CD14-positive monocyte (primary cell): ENCODE measurements around the gene CASQ1. TPM values are rescaled to one million over a fixed set of nuclear protein-coding genes. Genes with fewer than 3 reads are reported as not detected.

ENCODE experiments used
- DNase-seq, 3 donors: peaks; one replicate each; pipeline ENCODE4 v3.0.0-alpha.2; 2011 to 2022
- H2AFZ ChIP-seq: 2 replicates; pipeline ENCODE4 v1.6.0; 2012; ENCODE audit warnings: mild to moderate bottlenecking, low read depth, low read length, inconsistent platforms; ENCODE audit not compliant: insufficient read depth, poor library complexity, severe bottlenecking
- H3K27ac ChIP-seq, 2 donors: 1 replicate in 1 of 2; 2 replicates in 1 of 2; pipeline ENCODE4 v1.5.1; 2012 to 2013; ENCODE audit warnings: low read length in 2 of 2, control low read depth in 1 of 2, inconsistent platforms in 1 of 2, low read depth in 1 of 2, mild to moderate bottlenecking in 1 of 2
- H3K27me3 ChIP-seq, 2 donors: one replicate each; pipeline versions ENCODE4 v1.6.0 to v1.6.1; 2011 to 2013; ENCODE audit warnings: low read length in 2 of 2; ENCODE audit not compliant: control insufficient read depth in 2 of 2, insufficient read depth in 2 of 2
- H3K36me3 ChIP-seq, 2 donors: replicated peaks in 1 of 2; 1 replicate in 1 of 2; 2 replicates in 1 of 2; pipeline versions ENCODE4 v1.5.1 to v1.6.1; 2012 to 2013; ENCODE audit warnings: low read length in 2 of 2, control low read depth in 1 of 2, inconsistent platforms in 1 of 2, mild to moderate bottlenecking in 1 of 2; ENCODE audit not compliant: insufficient read depth in 2 of 2, control insufficient read depth in 1 of 2
- H3K4me1 ChIP-seq, 2 donors: 1 replicate in 1 of 2; 2 replicates in 1 of 2; pipeline versions ENCODE4 v1.5.1 to v1.6.1; 2012 to 2013; ENCODE audit warnings: low read length in 2 of 2, control low read depth in 1 of 2, inconsistent platforms in 1 of 2, mild to moderate bottlenecking in 1 of 2, moderate library complexity in 1 of 2; ENCODE audit not compliant: insufficient read depth in 2 of 2, control insufficient read depth in 1 of 2
- H3K4me2 ChIP-seq: replicated peaks from 2 replicates; pipeline ENCODE3; 2012; ENCODE audit warnings: low read length, moderate library complexity, mild to moderate bottlenecking; ENCODE audit not compliant: poor library complexity, severe bottlenecking; ENCODE audit errors: extremely low read depth
- H3K4me3 ChIP-seq, 3 experiments: fragments of 200-600 bp in 1 of 3; sonication (generic) in 1 of 3; replicated peaks in 1 of 3; 1 replicate in 2 of 3; 2 replicates in 1 of 3; pipeline ENCODE4 v1.5.1; 2011 to 2013; ENCODE audit warnings: low read length in 3 of 3, mild to moderate bottlenecking in 3 of 3, control low read depth in 2 of 3, low read depth in 2 of 3, inconsistent platforms in 1 of 3, moderate library complexity in 1 of 3
- H3K79me2 ChIP-seq: 2 replicates; pipeline ENCODE4 v1.6.0; 2012; ENCODE audit warnings: mild to moderate bottlenecking, control low read depth, inconsistent platforms, low read length, moderate library complexity; ENCODE audit not compliant: insufficient read depth
- H3K9ac ChIP-seq: 2 replicates; pipeline ENCODE4 v1.6.0; 2017; ENCODE audit warnings: low read length, mild to moderate bottlenecking; ENCODE audit not compliant: insufficient read depth, poor library complexity, severe bottlenecking
- H3K9me3 ChIP-seq, 2 donors: replicated peaks in 1 of 2; 1 replicate in 1 of 2; 2 replicates in 1 of 2; pipeline versions ENCODE4 v1.5.1 to v1.6.1; 2012 to 2013; ENCODE audit warnings: low read length in 2 of 2, control low read depth in 1 of 2; ENCODE audit not compliant: control insufficient read depth in 1 of 2, insufficient read depth in 1 of 2
- H4K20me1 ChIP-seq: 2 replicates; pipeline ENCODE4 v1.6.0; 2012; ENCODE audit warnings: mild to moderate bottlenecking, low read length, control low read depth, moderate library complexity; ENCODE audit not compliant: insufficient read depth
- H3K27ac Mint-ChIP-seq, 7 donors: one replicate each; pipeline ENCODE4 v1.8.0; 2020; ENCODE audit warnings: mild to moderate bottlenecking in 7 of 7, mixed read lengths in 7 of 7, moderate library complexity in 6 of 7, inconsistent platforms in 2 of 7
- H3K27me3 Mint-ChIP-seq, 3 donors: one replicate each; pipeline ENCODE4 v1.8.0; 2021 to 2022; ENCODE audit warnings: low read depth in 3 of 3, mild to moderate bottlenecking in 3 of 3, mixed read lengths in 3 of 3, moderate library complexity in 3 of 3, inconsistent platforms in 1 of 3
- H3K36me3 Mint-ChIP-seq, 2 donors: one replicate each; pipeline ENCODE4 v1.8.0; 2020; ENCODE audit warnings: mixed read lengths in 2 of 2, inconsistent platforms in 1 of 2, mild to moderate bottlenecking in 1 of 2
- H3K4me1 Mint-ChIP-seq: one replicate; pipeline ENCODE4 v1.8.0; 2020; ENCODE audit warnings: mild to moderate bottlenecking, mixed read lengths
- H3K4me3 Mint-ChIP-seq, 2 donors: one replicate each; pipeline ENCODE4 v1.8.0; 2020; ENCODE audit warnings: mild to moderate bottlenecking in 2 of 2, mixed read lengths in 2 of 2, moderate library complexity in 1 of 2
- H3K9me3 Mint-ChIP-seq, 7 donors: one replicate each; pipeline ENCODE4 v1.8.0; 2020 to 2022; ENCODE audit warnings: mixed read lengths in 7 of 7, mild to moderate bottlenecking in 6 of 7, moderate library complexity in 6 of 7, inconsistent platforms in 2 of 7
- WGBS: methylation state at CpG from one replicate; pipeline ENCODE4 v1.1.5; 2013; ENCODE audit warnings: missing lambda C conversion rate; ENCODE audit not compliant: insufficient coverage; 5-methylcytosine and 5-hydroxymethylcytosine counted together
- intact Hi-C, 2 donors: fragments of 100-400 bp; cut with micrococcal nuclease; formaldehyde crosslinking; loops; one replicate each; pipeline versions ENCODE4 v1.15.0 to v1.15.1; 2023
- polyA plus RNA-seq, 3 donors: library from polyadenylated mRNA; depleted of rRNA in 1 of 3; unstranded in 2 of 3; stranded (reverse) in 1 of 3; fragments of 300-500 nt in 2 of 3; fragments of >200 nt in 1 of 3; fragmentation: Illumina TruSeq in 2 of 3; gene quantifications; 1 replicate in 2 of 3; 2 replicates in 1 of 3; pipeline ENCODE4 v1.2.3, GENCODE V29; 2012 to 2021
- TF ChIP-seq, protein P1 (sequence below): fragments of 200-600 bp; IDR thresholded peaks from one replicate; pipeline ENCODE4 v1.8.0; 2022; ENCODE audit warnings: antibody characterized with exemption, mild to moderate bottlenecking

The CASQ1 gene
- polyA plus RNA-seq, 3 donors = 0.09 to 11.1 TPM; not detected in 1

- no peaks in the 10 kb centered on the region for H3K79me2 ChIP-seq
- H3K4me3 ChIP-seq = no peak overlapping the region
- H3K27ac Mint-ChIP-seq = no peak overlapping the region
- H4K20me1 ChIP-seq = peaks cover 6% of the 10 kb centered on the region
- no peak overlapping the region for H3K9ac ChIP-seq
- intact Hi-C loops = no loop called here
- H3K4me1 ChIP-seq = no peaks in the 10 kb centered on the region
- TF ChIP-seq, protein P1, sequence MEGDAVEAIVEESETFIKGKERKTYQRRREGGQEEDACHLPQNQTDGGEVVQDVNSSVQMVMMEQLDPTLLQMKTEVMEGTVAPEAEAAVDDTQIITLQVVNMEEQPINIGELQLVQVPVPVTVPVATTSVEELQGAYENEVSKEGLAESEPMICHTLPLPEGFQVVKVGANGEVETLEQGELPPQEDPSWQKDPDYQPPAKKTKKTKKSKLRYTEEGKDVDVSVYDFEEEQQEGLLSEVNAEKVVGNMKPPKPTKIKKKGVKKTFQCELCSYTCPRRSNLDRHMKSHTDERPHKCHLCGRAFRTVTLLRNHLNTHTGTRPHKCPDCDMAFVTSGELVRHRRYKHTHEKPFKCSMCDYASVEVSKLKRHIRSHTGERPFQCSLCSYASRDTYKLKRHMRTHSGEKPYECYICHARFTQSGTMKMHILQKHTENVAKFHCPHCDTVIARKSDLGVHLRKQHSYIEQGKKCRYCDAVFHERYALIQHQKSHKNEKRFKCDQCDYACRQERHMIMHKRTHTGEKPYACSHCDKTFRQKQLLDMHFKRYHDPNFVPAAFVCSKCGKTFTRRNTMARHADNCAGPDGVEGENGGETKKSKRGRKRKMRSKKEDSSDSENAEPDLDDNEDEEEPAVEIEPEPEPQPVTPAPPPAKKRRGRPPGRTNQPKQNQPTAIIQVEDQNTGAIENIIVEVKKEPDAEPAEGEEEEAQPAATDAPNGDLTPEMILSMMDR = no peak
- no peaks in the 10 kb centered on the region for H3K4me1 Mint-ChIP-seq
- DNase-seq = no peak
- H3K27me3 ChIP-seq = no peaks in the 10 kb centered on the region
- no peak overlapping the region for H3K4me3 Mint-ChIP-seq
- no CpG with 5 or more reads among the region's 3 CpGs for WGBS
- H2AFZ ChIP-seq = no peak overlapping the region
- H3K27me3 Mint-ChIP-seq = no peaks in the 10 kb centered on the region
- no peaks in the 10 kb centered on the region for H3K9me3 Mint-ChIP-seq
- H3K4me2 ChIP-seq = no peak overlapping the region
- no peaks in the 10 kb centered on the region for H3K9me3 ChIP-seq
- H3K27ac ChIP-seq = no peak overlapping the region
- peaks cover 99 to 100% of the 10 kb centered on the region in 2 donors for H3K36me3 ChIP-seq
- H3K36me3 Mint-ChIP-seq = peaks cover 38 to 76% of the 10 kb centered on the region in 2 donors
Observed at GRCh38 chr1:160222546-160222945, 32.2 kb downstream of the CASQ1 start.

DNA sequence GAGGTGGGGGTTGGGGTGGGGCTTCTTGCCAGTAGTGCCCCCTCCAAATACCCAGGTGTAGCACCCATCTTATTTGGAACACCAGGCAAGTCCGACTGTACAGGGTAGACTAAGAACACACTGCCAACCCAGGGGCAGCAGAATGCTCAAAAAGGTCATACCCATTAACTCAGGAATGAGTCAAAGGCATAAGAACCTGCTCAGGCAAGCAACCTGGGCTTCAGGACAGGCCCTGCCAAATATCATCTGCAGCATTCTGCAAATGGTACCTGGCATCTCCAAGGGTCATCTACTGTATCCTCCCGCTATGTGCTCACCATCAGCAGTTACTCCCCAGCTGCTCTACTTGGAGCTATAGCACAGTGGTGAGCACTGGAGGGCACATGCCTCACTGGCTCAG, 34.2 kb downstream of the CASQ1 start:
- no peak for DNase-seq
- H3K36me3 ChIP-seq = peaks cover 97 to 100% of the 10 kb centered on the region in 2 donors
- H3K36me3 Mint-ChIP-seq = peaks cover 34 to 75% of the 10 kb centered on the region in 2 donors
- intact Hi-C loops = no loop called here
- no peak overlapping the region for H3K9ac ChIP-seq
- H3K27ac Mint-ChIP-seq = no peak overlapping the region
- WGBS = 97% methylated on average over 2 of the region's 2 CpGs
- TF ChIP-seq, protein P1 = no peak
- no peaks in the 10 kb centered on the region for H3K9me3 ChIP-seq
- peaks cover 6% of the 10 kb centered on the region for H4K20me1 ChIP-seq
- H3K27me3 Mint-ChIP-seq = no peaks in the 10 kb centered on the region
- H2AFZ ChIP-seq = no peak overlapping the region
- no peak overlapping the region for H3K4me2 ChIP-seq
- H3K27ac ChIP-seq = no peak overlapping the region
- no peaks in the 10 kb centered on the region for H3K27me3 ChIP-seq
- H3K9me3 Mint-ChIP-seq = no peaks in the 10 kb centered on the region
- H3K4me1 ChIP-seq = no peaks in the 10 kb centered on the region
- H3K79me2 ChIP-seq = no peaks in the 10 kb centered on the region
- no peak overlapping the region for H3K4me3 ChIP-seq
- no peaks in the 10 kb centered on the region for H3K4me1 Mint-ChIP-seq
- no peak overlapping the region for H3K4me3 Mint-ChIP-seq
